Measurements from ENCODE around the gene PRPSAP1. TPM values are rescaled to one million over a fixed set of nuclear protein-coding genes. Genes with fewer than 3 reads are reported as not detected.

The PRPSAP1 gene
- total and polyA plus RNA-seq, 2 of the 8 experiments (the other 6 are each of a cell fraction or from before 2014, with no cell fraction given), result 32.0 to 54.2 TPM

DNA sequence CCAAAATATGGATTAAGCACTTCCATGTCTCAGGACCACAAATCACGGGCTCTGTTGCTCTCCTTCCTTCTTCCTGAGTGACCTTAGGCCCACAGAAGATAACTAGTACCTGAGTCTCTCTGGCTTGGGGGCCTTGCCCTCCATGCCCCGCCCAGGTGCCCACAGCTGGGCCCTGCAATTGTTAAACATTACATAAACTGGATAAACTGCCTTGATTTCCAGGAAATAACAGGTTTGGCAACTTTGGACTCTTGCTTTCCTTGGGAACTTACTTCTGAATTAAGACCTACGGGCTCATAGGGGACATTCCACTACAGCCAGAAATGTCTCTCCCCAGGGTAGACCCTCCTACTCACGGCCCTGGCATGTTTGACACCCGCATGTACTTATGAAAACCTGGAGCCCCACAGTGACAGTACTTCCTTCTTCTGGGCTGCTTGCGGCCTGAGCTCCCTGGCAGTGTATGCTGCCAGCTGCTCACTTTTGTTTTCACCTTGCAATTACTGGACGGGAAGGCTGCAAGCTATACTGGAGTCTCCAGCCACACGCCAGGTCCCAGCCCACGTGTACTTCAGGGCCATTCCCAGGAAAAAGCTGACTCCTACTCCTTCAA is 90.9 kb downstream of the PRPSAP1 start (continued):
- TF ChIP-seq, protein P1, sequence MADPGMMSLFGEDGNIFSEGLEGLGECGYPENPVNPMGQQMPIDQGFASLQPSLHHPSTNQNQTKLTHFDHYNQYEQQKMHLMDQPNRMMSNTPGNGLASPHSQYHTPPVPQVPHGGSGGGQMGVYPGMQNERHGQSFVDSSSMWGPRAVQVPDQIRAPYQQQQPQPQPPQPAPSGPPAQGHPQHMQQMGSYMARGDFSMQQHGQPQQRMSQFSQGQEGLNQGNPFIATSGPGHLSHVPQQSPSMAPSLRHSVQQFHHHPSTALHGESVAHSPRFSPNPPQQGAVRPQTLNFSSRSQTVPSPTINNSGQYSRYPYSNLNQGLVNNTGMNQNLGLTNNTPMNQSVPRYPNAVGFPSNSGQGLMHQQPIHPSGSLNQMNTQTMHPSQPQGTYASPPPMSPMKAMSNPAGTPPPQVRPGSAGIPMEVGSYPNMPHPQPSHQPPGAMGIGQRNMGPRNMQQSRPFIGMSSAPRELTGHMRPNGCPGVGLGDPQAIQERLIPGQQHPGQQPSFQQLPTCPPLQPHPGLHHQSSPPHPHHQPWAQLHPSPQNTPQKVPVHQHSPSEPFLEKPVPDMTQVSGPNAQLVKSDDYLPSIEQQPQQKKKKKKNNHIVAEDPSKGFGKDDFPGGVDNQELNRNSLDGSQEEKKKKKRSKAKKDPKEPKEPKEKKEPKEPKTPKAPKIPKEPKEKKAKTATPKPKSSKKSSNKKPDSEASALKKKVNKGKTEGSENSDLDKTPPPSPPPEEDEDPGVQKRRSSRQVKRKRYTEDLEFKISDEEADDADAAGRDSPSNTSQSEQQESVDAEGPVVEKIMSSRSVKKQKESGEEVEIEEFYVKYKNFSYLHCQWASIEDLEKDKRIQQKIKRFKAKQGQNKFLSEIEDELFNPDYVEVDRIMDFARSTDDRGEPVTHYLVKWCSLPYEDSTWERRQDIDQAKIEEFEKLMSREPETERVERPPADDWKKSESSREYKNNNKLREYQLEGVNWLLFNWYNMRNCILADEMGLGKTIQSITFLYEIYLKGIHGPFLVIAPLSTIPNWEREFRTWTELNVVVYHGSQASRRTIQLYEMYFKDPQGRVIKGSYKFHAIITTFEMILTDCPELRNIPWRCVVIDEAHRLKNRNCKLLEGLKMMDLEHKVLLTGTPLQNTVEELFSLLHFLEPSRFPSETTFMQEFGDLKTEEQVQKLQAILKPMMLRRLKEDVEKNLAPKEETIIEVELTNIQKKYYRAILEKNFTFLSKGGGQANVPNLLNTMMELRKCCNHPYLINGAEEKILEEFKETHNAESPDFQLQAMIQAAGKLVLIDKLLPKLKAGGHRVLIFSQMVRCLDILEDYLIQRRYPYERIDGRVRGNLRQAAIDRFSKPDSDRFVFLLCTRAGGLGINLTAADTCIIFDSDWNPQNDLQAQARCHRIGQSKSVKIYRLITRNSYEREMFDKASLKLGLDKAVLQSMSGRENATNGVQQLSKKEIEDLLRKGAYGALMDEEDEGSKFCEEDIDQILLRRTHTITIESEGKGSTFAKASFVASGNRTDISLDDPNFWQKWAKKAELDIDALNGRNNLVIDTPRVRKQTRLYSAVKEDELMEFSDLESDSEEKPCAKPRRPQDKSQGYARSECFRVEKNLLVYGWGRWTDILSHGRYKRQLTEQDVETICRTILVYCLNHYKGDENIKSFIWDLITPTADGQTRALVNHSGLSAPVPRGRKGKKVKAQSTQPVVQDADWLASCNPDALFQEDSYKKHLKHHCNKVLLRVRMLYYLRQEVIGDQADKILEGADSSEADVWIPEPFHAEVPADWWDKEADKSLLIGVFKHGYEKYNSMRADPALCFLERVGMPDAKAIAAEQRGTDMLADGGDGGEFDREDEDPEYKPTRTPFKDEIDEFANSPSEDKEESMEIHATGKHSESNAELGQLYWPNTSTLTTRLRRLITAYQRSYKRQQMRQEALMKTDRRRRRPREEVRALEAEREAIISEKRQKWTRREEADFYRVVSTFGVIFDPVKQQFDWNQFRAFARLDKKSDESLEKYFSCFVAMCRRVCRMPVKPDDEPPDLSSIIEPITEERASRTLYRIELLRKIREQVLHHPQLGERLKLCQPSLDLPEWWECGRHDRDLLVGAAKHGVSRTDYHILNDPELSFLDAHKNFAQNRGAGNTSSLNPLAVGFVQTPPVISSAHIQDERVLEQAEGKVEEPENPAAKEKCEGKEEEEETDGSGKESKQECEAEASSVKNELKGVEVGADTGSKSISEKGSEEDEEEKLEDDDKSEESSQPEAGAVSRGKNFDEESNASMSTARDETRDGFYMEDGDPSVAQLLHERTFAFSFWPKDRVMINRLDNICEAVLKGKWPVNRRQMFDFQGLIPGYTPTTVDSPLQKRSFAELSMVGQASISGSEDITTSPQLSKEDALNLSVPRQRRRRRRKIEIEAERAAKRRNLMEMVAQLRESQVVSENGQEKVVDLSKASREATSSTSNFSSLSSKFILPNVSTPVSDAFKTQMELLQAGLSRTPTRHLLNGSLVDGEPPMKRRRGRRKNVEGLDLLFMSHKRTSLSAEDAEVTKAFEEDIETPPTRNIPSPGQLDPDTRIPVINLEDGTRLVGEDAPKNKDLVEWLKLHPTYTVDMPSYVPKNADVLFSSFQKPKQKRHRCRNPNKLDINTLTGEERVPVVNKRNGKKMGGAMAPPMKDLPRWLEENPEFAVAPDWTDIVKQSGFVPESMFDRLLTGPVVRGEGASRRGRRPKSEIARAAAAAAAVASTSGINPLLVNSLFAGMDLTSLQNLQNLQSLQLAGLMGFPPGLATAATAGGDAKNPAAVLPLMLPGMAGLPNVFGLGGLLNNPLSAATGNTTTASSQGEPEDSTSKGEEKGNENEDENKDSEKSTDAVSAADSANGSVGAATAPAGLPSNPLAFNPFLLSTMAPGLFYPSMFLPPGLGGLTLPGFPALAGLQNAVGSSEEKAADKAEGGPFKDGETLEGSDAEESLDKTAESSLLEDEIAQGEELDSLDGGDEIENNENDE (IDR thresholded peaks at IDR 0.05; ENCODE audit: insufficient replicate concordance, low read length), result no peak
- no peak for TF ChIP-seq EGR1 (IDR thresholded peaks at IDR 0.05; ENCODE audit: borderline replicate concordance, low read depth, low read length)
- no peak for TF ChIP-seq TEAD4 (IDR thresholded peaks at IDR 0.05; ENCODE audit: low read depth, low read length)
- no peak for TF ChIP-seq SAP30 (IDR thresholded peaks at IDR 0.05; ENCODE audit: insufficient read depth, insufficient replicate concordance, low read length)
- TF ChIP-seq EZH2 (IDR thresholded peaks at IDR 0.05; ENCODE audit: low read depth, low read length, severe bottlenecking), result no peak
- TF ChIP-seq RBBP5 (IDR thresholded peaks at IDR 0.05; ENCODE audit: borderline replicate concordance, low read depth, low read length), result no peak
- TF ChIP-seq, protein P2, sequence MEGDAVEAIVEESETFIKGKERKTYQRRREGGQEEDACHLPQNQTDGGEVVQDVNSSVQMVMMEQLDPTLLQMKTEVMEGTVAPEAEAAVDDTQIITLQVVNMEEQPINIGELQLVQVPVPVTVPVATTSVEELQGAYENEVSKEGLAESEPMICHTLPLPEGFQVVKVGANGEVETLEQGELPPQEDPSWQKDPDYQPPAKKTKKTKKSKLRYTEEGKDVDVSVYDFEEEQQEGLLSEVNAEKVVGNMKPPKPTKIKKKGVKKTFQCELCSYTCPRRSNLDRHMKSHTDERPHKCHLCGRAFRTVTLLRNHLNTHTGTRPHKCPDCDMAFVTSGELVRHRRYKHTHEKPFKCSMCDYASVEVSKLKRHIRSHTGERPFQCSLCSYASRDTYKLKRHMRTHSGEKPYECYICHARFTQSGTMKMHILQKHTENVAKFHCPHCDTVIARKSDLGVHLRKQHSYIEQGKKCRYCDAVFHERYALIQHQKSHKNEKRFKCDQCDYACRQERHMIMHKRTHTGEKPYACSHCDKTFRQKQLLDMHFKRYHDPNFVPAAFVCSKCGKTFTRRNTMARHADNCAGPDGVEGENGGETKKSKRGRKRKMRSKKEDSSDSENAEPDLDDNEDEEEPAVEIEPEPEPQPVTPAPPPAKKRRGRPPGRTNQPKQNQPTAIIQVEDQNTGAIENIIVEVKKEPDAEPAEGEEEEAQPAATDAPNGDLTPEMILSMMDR (IDR thresholded peaks at IDR 0.05; ENCODE audit: control extremely low read depth in 1 of 3, insufficient read depth in 1 of 3, low read depth in 1 of 3, low read length in 3 of 3), result no peak
- TF ChIP-seq SIX5 (IDR thresholded peaks at IDR 0.05; ENCODE audit: low read depth, low read length), result no peak
